Measurements from ENCODE around the gene ZNF830. TPM values are rescaled to one million over a fixed set of nuclear protein-coding genes. Genes with fewer than 3 reads are reported as not detected.
A peak's percentile ranks its signal among the peaks of the same experiment; 100 is the strongest.

ZNF830 gene
- total and polyA plus RNA-seq, 10 of the 15 experiments (the other 5 are each of a cell fraction or from before 2014, with no cell fraction given) = 9.7 to 18.5 (median 15.1) TPM

GRCh38 chr17:34980681-34981537 is 19.6 kb downstream of the ZNF830 start (continued):
- TF ChIP-seq BCLAF1 (IDR thresholded peaks at IDR 0.05) (peak; percentile 56; the same call in 1 of the 2 replicates), CHD4 (IDR thresholded peaks at IDR 0.05) (no peak), LARP7 (IDR thresholded peaks at IDR 0.05) (0 out of 2 replicates have a peak, but pooled peaks have one; percentile 85), ATF7 (IDR thresholded peaks at IDR 0.05; ENCODE audit: low read depth) (no peak), POLR2AphosphoS5 (IDR thresholded peaks at IDR 0.05; ENCODE audit: low read length) (peak; percentile 79), TAF1 (IDR thresholded peaks at IDR 0.05; ENCODE audit: borderline replicate concordance, low read depth, low read length) (peak; percentile 64; the same call in 1 of the 2 replicates), POLR2A (IDR thresholded peaks at IDR 0.05; ENCODE audit: low read depth, low read length) (peak; percentile 77), GABPA (IDR thresholded peaks at IDR 0.05; ENCODE audit: low read depth) (no peak), KDM1A (IDR thresholded peaks at IDR 0.05; ENCODE audit: borderline replicate concordance) (no peak), DPF2 (IDR thresholded peaks at IDR 0.05) (peak; percentile 82; the same call in 1 of the 2 replicates), RELA (IDR thresholded peaks at IDR 0.05; ENCODE audit: borderline replicate concordance, partially characterized antibody) (no peak), ZNF622 (IDR thresholded peaks at IDR 0.05) (no peak), SUPT20H (IDR thresholded peaks at IDR 0.05; ENCODE audit: borderline replicate concordance, control insufficient read depth, low read depth, low read length) (no peak), MYC (IDR thresholded peaks at IDR 0.05; ENCODE audit: insufficient read depth, insufficient read length, insufficient replicate concordance, low read length, severe bottlenecking) (peak; percentile 19)
- TF ChIP-seq, protein P1, sequence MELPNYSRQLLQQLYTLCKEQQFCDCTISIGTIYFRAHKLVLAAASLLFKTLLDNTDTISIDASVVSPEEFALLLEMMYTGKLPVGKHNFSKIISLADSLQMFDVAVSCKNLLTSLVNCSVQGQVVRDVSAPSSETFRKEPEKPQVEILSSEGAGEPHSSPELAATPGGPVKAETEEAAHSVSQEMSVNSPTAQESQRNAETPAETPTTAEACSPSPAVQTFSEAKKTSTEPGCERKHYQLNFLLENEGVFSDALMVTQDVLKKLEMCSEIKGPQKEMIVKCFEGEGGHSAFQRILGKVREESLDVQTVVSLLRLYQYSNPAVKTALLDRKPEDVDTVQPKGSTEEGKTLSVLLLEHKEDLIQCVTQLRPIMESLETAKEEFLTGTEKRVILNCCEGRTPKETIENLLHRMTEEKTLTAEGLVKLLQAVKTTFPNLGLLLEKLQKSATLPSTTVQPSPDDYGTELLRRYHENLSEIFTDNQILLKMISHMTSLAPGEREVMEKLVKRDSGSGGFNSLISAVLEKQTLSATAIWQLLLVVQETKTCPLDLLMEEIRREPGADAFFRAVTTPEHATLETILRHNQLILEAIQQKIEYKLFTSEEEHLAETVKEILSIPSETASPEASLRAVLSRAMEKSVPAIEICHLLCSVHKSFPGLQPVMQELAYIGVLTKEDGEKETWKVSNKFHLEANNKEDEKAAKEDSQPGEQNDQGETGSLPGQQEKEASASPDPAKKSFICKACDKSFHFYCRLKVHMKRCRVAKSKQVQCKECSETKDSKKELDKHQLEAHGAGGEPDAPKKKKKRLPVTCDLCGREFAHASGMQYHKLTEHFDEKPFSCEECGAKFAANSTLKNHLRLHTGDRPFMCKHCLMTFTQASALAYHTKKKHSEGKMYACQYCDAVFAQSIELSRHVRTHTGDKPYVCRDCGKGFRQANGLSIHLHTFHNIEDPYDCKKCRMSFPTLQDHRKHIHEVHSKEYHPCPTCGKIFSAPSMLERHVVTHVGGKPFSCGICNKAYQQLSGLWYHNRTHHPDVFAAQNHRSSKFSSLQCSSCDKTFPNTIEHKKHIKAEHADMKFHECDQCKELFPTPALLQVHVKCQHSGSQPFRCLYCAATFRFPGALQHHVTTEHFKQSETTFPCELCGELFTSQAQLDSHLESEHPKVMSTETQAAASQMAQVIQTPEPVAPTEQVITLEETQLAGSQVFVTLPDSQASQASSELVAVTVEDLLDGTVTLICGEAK (IDR thresholded peaks at IDR 0.05; ENCODE audit: borderline replicate concordance) = no peak
- TF ChIP-seq, protein P2, sequence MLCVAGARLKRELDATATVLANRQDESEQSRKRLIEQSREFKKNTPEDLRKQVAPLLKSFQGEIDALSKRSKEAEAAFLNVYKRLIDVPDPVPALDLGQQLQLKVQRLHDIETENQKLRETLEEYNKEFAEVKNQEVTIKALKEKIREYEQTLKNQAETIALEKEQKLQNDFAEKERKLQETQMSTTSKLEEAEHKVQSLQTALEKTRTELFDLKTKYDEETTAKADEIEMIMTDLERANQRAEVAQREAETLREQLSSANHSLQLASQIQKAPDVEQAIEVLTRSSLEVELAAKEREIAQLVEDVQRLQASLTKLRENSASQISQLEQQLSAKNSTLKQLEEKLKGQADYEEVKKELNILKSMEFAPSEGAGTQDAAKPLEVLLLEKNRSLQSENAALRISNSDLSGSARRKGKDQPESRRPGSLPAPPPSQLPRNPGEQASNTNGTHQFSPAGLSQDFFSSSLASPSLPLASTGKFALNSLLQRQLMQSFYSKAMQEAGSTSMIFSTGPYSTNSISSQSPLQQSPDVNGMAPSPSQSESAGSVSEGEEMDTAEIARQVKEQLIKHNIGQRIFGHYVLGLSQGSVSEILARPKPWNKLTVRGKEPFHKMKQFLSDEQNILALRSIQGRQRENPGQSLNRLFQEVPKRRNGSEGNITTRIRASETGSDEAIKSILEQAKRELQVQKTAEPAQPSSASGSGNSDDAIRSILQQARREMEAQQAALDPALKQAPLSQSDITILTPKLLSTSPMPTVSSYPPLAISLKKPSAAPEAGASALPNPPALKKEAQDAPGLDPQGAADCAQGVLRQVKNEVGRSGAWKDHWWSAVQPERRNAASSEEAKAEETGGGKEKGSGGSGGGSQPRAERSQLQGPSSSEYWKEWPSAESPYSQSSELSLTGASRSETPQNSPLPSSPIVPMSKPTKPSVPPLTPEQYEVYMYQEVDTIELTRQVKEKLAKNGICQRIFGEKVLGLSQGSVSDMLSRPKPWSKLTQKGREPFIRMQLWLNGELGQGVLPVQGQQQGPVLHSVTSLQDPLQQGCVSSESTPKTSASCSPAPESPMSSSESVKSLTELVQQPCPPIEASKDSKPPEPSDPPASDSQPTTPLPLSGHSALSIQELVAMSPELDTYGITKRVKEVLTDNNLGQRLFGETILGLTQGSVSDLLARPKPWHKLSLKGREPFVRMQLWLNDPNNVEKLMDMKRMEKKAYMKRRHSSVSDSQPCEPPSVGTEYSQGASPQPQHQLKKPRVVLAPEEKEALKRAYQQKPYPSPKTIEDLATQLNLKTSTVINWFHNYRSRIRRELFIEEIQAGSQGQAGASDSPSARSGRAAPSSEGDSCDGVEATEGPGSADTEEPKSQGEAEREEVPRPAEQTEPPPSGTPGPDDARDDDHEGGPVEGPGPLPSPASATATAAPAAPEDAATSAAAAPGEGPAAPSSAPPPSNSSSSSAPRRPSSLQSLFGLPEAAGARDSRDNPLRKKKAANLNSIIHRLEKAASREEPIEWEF (IDR thresholded peaks at IDR 0.05; ENCODE audit: insufficient replicate concordance, low read depth, low read length) = no peak
